Measurements from ENCODE around the gene KPNA6. TPM values are rescaled to one million over a fixed set of nuclear protein-coding genes. Genes with fewer than 3 reads are reported as not detected.

KPNA6 gene
- polyA plus RNA-seq, 1 of the 3 experiments (the other 2 are of a cell fraction), result 13.1 TPM

DNA sequence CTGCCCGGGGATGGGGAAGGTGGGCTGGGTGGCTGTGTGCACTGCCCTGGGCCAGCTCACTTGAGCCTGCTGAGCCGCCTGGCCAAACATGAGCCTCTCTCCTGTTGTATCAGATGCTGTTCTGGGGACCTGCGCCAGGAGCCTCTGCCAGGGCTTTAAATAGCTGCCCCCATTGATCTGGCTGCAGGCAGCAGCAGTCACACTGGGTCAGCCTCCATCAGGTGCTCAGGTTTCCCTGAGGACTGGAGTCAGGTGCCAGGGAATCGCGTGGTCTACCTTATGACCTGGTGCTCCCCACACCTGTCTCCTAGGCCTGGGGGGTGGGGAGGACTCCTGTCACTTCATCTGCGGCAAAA is 91.8 kb downstream of the KPNA6 start:
- Histone ChIP-seq H4K20me1 (ENCODE audit: insufficient read depth) (no peaks in the 10 kb centered on the region), H3K4me1 (ENCODE audit: control insufficient read depth in 1 of 2, insufficient read depth in 2 of 2, low read depth in 1 of 2, low read length in 1 of 2) (peaks cover 22 to 31% of the 10 kb centered on the region in 2 experiments; a peak in 3 of 4 replicates), H3K9ac (peak overlapping the region; percentile 70; the same call in 1 of the 2 replicates), H3K9me3 (no peaks in the 10 kb centered on the region), H3K4me3 (ENCODE audit: low read depth in 2 of 2, low read length in 1 of 2) (peak overlapping the region; percentile 69 to 75), H3K27ac (ENCODE audit: low read depth in 2 of 2, low read length in 1 of 2) (peak overlapping the region; percentile 77 to 91), H3K27me3 (ENCODE audit: insufficient read depth) (no peaks in the 10 kb centered on the region), H3K4me2 (peak overlapping the region; percentile 75), H2AFZ (ENCODE audit: low read depth) (no peak overlapping the region), H3K9me2 (no peaks in the 10 kb centered on the region), H3K79me2 (ENCODE audit: insufficient read depth) (no peaks in the 10 kb centered on the region), H3F3A (replicated peaks; ENCODE audit: insufficient read depth) (peaks cover 18% of the 10 kb centered on the region), H3K36me3 (replicated peaks in 1 of 2; ENCODE audit: control insufficient read depth in 1 of 2, insufficient read depth in 2 of 2, low read length in 1 of 2) (peaks cover 16 to 39% of the 10 kb centered on the region in 2 experiments)
- TF ChIP-seq, protein P1, sequence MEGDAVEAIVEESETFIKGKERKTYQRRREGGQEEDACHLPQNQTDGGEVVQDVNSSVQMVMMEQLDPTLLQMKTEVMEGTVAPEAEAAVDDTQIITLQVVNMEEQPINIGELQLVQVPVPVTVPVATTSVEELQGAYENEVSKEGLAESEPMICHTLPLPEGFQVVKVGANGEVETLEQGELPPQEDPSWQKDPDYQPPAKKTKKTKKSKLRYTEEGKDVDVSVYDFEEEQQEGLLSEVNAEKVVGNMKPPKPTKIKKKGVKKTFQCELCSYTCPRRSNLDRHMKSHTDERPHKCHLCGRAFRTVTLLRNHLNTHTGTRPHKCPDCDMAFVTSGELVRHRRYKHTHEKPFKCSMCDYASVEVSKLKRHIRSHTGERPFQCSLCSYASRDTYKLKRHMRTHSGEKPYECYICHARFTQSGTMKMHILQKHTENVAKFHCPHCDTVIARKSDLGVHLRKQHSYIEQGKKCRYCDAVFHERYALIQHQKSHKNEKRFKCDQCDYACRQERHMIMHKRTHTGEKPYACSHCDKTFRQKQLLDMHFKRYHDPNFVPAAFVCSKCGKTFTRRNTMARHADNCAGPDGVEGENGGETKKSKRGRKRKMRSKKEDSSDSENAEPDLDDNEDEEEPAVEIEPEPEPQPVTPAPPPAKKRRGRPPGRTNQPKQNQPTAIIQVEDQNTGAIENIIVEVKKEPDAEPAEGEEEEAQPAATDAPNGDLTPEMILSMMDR (IDR thresholded peaks at IDR 0.05), result no peak
- no peak for TF ChIP-seq RAD21 (IDR thresholded peaks at IDR 0.05; ENCODE audit: low read length)
- TF ChIP-seq CHD2 (IDR thresholded peaks at IDR 0.05; ENCODE audit: low read length, partially characterized antibody), result no peak
- TF ChIP-seq RCOR1 (IDR thresholded peaks at IDR 0.05; ENCODE audit: low read length), result no peak
- TF ChIP-seq RFX5 (IDR thresholded peaks at IDR 0.05; ENCODE audit: low read length), result no peak
- no peak for TF ChIP-seq NFIC (IDR thresholded peaks at IDR 0.05; ENCODE audit: borderline replicate concordance)
- no peak for TF ChIP-seq TCF12 (IDR thresholded peaks at IDR 0.05)
- no peak for TF ChIP-seq SMC3 (IDR thresholded peaks at IDR 0.05; ENCODE audit: low read depth, low read length)
- no peak for TF ChIP-seq FOXM1 (IDR thresholded peaks at IDR 0.05; ENCODE audit: low read depth)
- no peak for TF ChIP-seq SIN3A (IDR thresholded peaks at IDR 0.05; ENCODE audit: borderline replicate concordance, low read depth, low read length)
- no peak for TF ChIP-seq YY1 (IDR thresholded peaks at IDR 0.05; ENCODE audit: low read depth)
- TF ChIP-seq, protein P2, sequence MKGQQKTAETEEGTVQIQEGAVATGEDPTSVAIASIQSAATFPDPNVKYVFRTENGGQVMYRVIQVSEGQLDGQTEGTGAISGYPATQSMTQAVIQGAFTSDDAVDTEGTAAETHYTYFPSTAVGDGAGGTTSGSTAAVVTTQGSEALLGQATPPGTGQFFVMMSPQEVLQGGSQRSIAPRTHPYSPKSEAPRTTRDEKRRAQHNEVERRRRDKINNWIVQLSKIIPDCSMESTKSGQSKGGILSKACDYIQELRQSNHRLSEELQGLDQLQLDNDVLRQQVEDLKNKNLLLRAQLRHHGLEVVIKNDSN (IDR thresholded peaks at IDR 0.05; ENCODE audit: borderline replicate concordance, low read depth), result no peak
- TF ChIP-seq GATA2 (CRISPR knock-in tag; IDR thresholded peaks at IDR 0.05), result no peak
- POLR2A ChIA-PET, result interaction anchor here (0.6 to 2.2 kb wide), 6 partner anchors 10 to 471 kb away, joined by 3 to 15 read pairs (median 4); partner anchors contain the start of genes DCDC2B, KPNA6, MARCKSL1 and TXLNA
- 57% methylated on average over 5 of the region's 6 CpGs for WGBS (ENCODE audit: low lambda C conversion rate)
- DNase-seq, result peak; percentile 42
- CTCF ChIA-PET, result interaction anchor here (1.3 to 2.1 kb wide), 3 partner anchors 13 to 48 kb away, joined by 3 to 13 read pairs (median 6); partner anchors contain the start of gene FAM167B

DNA sequence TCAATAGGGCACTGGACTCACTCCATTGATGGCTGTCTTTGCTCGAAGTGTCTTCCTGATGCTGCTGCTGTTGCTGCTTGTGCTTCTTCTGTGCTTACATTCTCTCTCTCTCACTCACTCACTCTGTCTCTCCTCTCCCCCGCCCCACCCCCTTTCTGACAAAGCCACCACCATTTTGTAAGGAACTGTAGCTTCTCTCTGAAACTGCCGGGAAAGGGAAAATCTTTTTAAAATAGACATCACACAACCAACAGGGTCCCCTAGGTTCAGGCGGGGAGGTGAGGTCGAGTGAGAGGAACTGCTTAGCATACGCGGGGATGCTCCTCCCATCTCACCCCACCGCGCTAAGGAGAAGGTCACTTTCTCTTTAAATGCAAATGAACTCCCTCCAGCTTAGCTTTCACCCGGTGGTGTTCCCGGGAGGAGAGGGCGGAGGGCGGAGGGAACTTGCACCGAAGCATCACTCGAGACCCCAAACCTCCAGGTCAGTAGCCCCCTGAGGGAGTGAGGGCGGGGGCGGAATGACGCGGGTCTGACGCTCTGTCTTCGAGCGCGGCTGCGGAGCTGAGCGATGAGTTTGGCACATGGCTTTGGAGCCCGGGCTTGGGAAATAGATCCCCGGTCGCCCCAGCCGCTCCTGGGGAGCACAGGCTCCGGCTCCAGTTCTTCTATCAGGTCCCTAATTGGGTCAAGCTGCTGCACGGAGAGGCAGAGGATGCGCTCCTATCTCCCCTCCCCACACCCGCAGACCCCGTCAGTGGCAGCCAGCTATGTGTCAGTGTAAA is 92.6 kb downstream of the KPNA6 start, which contains the start of gene CCDC28B:
Gene CCDC28B (plus strand): TSS at position 370 of the 785 bp plus-strand sequence. CDS start 1,341 bp downstream, outside the sequence.
- H3K9me2 ChIP-seq, result no peaks in the 10 kb centered on the region
- peak within 1 kb of the TSS; percentile 75 for H3K4me2 ChIP-seq
- peaks cover 18% of the 10 kb centered on the region for H3F3A ChIP-seq (replicated peaks; ENCODE audit: insufficient read depth)
- H3K36me3 ChIP-seq (replicated peaks in 1 of 2; ENCODE audit: control insufficient read depth in 1 of 2, insufficient read depth in 2 of 2, low read length in 1 of 2), result peaks cover 11 to 32% of the 10 kb centered on the region in 2 experiments
- peak within 1 kb of the TSS; percentile 69 to 75 for H3K4me3 ChIP-seq (ENCODE audit: low read depth in 2 of 2, low read length in 1 of 2)
- TF ChIP-seq YY1 (IDR thresholded peaks at IDR 0.05; ENCODE audit: low read depth) (peak; percentile 62; the same call in 1 of the 2 replicates), RFX5 (IDR thresholded peaks at IDR 0.05; ENCODE audit: low read length) (no peak), GABPA (IDR thresholded peaks at IDR 0.05; ENCODE audit: low read depth) (peak; percentile 13; the same call in 1 of the 2 replicates), TAF1 (IDR thresholded peaks at IDR 0.05; ENCODE audit: borderline replicate concordance, low read depth, low read length) (0 out of 2 replicates have a peak, but pooled peaks have one; percentile 24), TEAD4 (IDR thresholded peaks at IDR 0.05; ENCODE audit: borderline replicate concordance, insufficient read depth) (no peak), EP300 (IDR thresholded peaks at IDR 0.05; ENCODE audit: borderline replicate concordance in 1 of 2, low read depth in 1 of 2, low read length in 1 of 2) (no peak), FOXM1 (IDR thresholded peaks at IDR 0.05; ENCODE audit: low read depth) (no peak), FOXJ3 (CRISPR knock-in tag; IDR thresholded peaks at IDR 0.05) (no peak), MXI1 (IDR thresholded peaks at IDR 0.05; ENCODE audit: low read depth, low read length) (peak; percentile 78; the same call in 1 of the 2 replicates), POLR2AphosphoS5 (IDR thresholded peaks at IDR 0.05; ENCODE audit: low read depth, low read length) (peak; percentile 27; the same call in 1 of the 2 replicates), JUND (IDR thresholded peaks at IDR 0.05) (no peak; the same call in 1 of the 2 replicates), CHD2 (IDR thresholded peaks at IDR 0.05; ENCODE audit: low read length, partially characterized antibody) (no peak)
- TF ChIP-seq, protein P3, sequence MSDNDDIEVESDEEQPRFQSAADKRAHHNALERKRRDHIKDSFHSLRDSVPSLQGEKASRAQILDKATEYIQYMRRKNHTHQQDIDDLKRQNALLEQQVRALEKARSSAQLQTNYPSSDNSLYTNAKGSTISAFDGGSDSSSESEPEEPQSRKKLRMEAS (IDR thresholded peaks at IDR 0.05; ENCODE audit: low read depth), result peak; percentile 93
- TF ChIP-seq, protein P4, sequence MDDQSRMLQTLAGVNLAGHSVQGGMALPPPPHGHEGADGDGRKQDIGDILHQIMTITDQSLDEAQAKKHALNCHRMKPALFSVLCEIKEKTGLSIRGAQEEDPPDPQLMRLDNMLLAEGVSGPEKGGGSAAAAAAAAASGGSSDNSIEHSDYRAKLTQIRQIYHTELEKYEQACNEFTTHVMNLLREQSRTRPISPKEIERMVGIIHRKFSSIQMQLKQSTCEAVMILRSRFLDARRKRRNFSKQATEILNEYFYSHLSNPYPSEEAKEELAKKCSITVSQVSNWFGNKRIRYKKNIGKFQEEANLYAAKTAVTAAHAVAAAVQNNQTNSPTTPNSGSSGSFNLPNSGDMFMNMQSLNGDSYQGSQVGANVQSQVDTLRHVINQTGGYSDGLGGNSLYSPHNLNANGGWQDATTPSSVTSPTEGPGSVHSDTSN (IDR thresholded peaks at IDR 0.05), result peak; percentile 12; the same call in 1 of the 2 replicates
- peak within 1 kb of the TSS; percentile 63 for H2AFZ ChIP-seq (ENCODE audit: low read depth)
- POLR2A ChIA-PET, result interaction anchor here (0.8 to 2.2 kb wide), 6 partner anchors 9 to 136 kb away, joined by 3 to 15 read pairs (median 5); partner anchors contain the start of genes DCDC2B, KPNA6, MARCKSL1 and TXLNA
- H4K20me1 ChIP-seq (ENCODE audit: insufficient read depth), result no peaks in the 10 kb centered on the region
- no peaks in the 10 kb centered on the region for H3K9me3 ChIP-seq
- no peaks in the 10 kb centered on the region for H3K27me3 ChIP-seq (ENCODE audit: insufficient read depth)
- 0% methylated on average over 13 of the region's 34 CpGs for WGBS (ENCODE audit: low lambda C conversion rate)
- DNase-seq, result peak; percentile 86
- peaks cover 22 to 36% of the 10 kb centered on the region in 2 experiments; a peak in 3 of 4 replicates for H3K4me1 ChIP-seq (ENCODE audit: control insufficient read depth in 1 of 2, insufficient read depth in 2 of 2, low read depth in 1 of 2, low read length in 1 of 2)
- H3K9ac ChIP-seq, result peak within 1 kb of the TSS; percentile 70
- H3K79me2 ChIP-seq (ENCODE audit: insufficient read depth), result no peaks in the 10 kb centered on the region
- CTCF ChIA-PET, result interaction anchor here (1.3 to 2.1 kb wide), 4 partner anchors 14 to 200 kb away, joined by 3 to 13 read pairs (median 5); partner anchors contain the start of gene FAM167B
- peak within 1 kb of the TSS; percentile 77 to 91 for H3K27ac ChIP-seq (ENCODE audit: low read depth in 2 of 2, low read length in 1 of 2)
